ENCODE results near the gene FOXP1.

DNA sequence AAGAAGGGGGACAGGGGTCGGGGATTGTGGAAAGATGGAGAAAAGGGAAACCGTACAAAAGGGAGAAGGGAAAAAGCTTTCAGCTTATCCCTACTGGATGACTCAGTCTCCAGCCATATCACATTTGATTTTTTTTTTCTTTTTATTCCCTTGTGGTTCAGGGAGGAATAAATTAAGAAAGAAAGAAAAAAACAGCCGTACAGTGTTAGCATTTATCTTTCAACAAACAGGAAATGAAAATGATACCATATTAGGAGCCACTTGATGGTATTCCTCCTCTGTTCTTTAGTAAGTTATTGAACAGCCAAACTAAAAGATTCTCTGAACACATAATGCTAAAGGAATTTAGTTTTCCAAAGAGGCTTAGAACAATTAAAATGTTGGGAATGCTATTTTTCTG, 594.4 kb downstream of the FOXP1 start:
- TF ChIP-seq NRF1 (conservative IDR thresholded peaks at IDR 0.05 in 1 of 2, IDR thresholded peaks at IDR 0.05 in 1 of 2), result no peak
- TF ChIP-seq ZNF121 (CRISPR knock-in tag; conservative IDR thresholded peaks at IDR 0.05), result no peak
- no peak for TF ChIP-seq ZNF75A (CRISPR knock-in tag; IDR thresholded peaks at IDR 0.05)
- TF ChIP-seq TBP (optimal IDR thresholded peaks at IDR 0.05; ENCODE audit: low read depth, low read length), result no peak
